ENCODE data around the gene RBM47. TPM values are rescaled to one million over a fixed set of nuclear protein-coding genes. Genes with fewer than 3 reads are reported as not detected.
"Not testable (repeated sequence)": the region's sequence is repeated elsewhere in the genome, so short reads cannot be mapped to it uniquely, and the experiment has no call there.

Gene RBM47
- total RNA-seq, 2 experiments from 2014 or later: 1.7 to 2.6 TPM

GRCh38 chr4:40437741-40438383 lies 191.8 kb downstream of the RBM47 start:
- intact Hi-C loops (cut with micrococcal nuclease): loop anchor here (10.0 kb wide), 1 partner anchor 117 kb away; no protein-coding TSS in a partner anchor
- DNase-seq: no peak
- peaks cover 20% of the 10 kb centered on the region for H3K4me1 Mint-ChIP-seq (ENCODE audit: low read depth)
- H3K36me3 Mint-ChIP-seq: no peaks in the 10 kb centered on the region
- POLR2A ChIA-PET: no interaction called here
- H3K27ac Mint-ChIP-seq: no peak overlapping the region
- H3K9me3 Mint-ChIP-seq: peaks cover 4% of the 10 kb centered on the region
- CTCF ChIA-PET: interaction anchor here (1.3 kb wide), 1 partner anchor 406 kb away, joined by 3 read pairs; no protein-coding TSS in a partner anchor
- no peak overlapping the region for H3K4me3 Mint-ChIP-seq
- H3K27me3 Mint-ChIP-seq: peaks cover 1% of the 10 kb centered on the region

GRCh38 chr4:40435306-40435705 lies 194.4 kb downstream of the RBM47 start:
- POLR2A ChIA-PET, H3K9me3 Mint-ChIP-seq, DNase-seq, H3K4me3 Mint-ChIP-seq, H3K36me3 Mint-ChIP-seq, H3K27ac Mint-ChIP-seq, CTCF ChIA-PET, H3K27me3 Mint-ChIP-seq: not testable (repeated sequence)
- H3K4me1 Mint-ChIP-seq (ENCODE audit: low read depth): peaks cover 27% of the 10 kb centered on the region
- intact Hi-C loops (cut with micrococcal nuclease): loop anchor here (10.0 kb wide), 1 partner anchor 119 kb away; no protein-coding TSS in a partner anchor

- CTCF ChIA-PET: interaction anchor here (0.5 kb wide), 1 partner anchor 151 kb away, joined by 4 read pairs; no protein-coding TSS in a partner anchor
These were observed 195.5 kb downstream of the RBM47 start for GRCh38 chr4:40434126-40434687.

GRCh38 chr4:40432504-40432903 lies 197.2 kb downstream of the RBM47 start:
- POLR2A ChIA-PET: no interaction called here
- CTCF ChIA-PET: interaction anchor here (0.5 kb wide), 1 partner anchor 15 kb away, joined by 3 read pairs; no protein-coding TSS in a partner anchor
- no peak overlapping the region for H3K27ac Mint-ChIP-seq
- H3K4me3 Mint-ChIP-seq: no peak overlapping the region
- H3K4me1 Mint-ChIP-seq (ENCODE audit: low read depth): peaks cover 22% of the 10 kb centered on the region
- H3K36me3 Mint-ChIP-seq: no peaks in the 10 kb centered on the region
- no peaks in the 10 kb centered on the region for H3K27me3 Mint-ChIP-seq
- intact Hi-C loops (cut with micrococcal nuclease): loop anchor here (10.0 kb wide), 1 partner anchor 122 kb away; no protein-coding TSS in a partner anchor
- no peak for DNase-seq
- H3K9me3 Mint-ChIP-seq: peaks cover 3% of the 10 kb centered on the region

More at GRCh38 chr4:40434126-40434687, 195.5 kb downstream of the RBM47 start:
- peaks cover 27% of the 10 kb centered on the region for H3K4me1 Mint-ChIP-seq (ENCODE audit: low read depth)
- H3K9me3 Mint-ChIP-seq: peaks cover 4% of the 10 kb centered on the region
- intact Hi-C loops (cut with micrococcal nuclease): loop anchor here (10.0 kb wide), 1 partner anchor 121 kb away; no protein-coding TSS in a partner anchor
- DNase-seq: no peak
- no peaks in the 10 kb centered on the region for H3K27me3 Mint-ChIP-seq
- POLR2A ChIA-PET: no interaction called here
- H3K4me3 Mint-ChIP-seq: no peak overlapping the region
- H3K36me3 Mint-ChIP-seq: no peaks in the 10 kb centered on the region
- H3K27ac Mint-ChIP-seq: no peak overlapping the region

GRCh38 chr4:40427871-40428270 lies 201.8 kb downstream of the RBM47 start:
- H3K27ac Mint-ChIP-seq; POLR2A ChIA-PET; H3K9me3 Mint-ChIP-seq; H3K4me3 Mint-ChIP-seq; CTCF ChIA-PET; intact Hi-C loops (cut with micrococcal nuclease); H3K4me1 Mint-ChIP-seq (ENCODE audit: low read depth); H3K36me3 Mint-ChIP-seq; H3K27me3 Mint-ChIP-seq; DNase-seq: not testable (repeated sequence)

GRCh38 chr4:40427128-40427527 lies 202.5 kb downstream of the RBM47 start:
- Mint-ChIP-seq H3K27ac (no peak overlapping the region), H3K36me3 (no peaks in the 10 kb centered on the region), H3K4me3 (no peak overlapping the region), H3K9me3 (no peaks in the 10 kb centered on the region), H3K27me3 (no peaks in the 10 kb centered on the region), H3K4me1 (ENCODE audit: low read depth) (peaks cover 2% of the 10 kb centered on the region)
- CTCF ChIA-PET: no interaction called here
- no peak for DNase-seq
- intact Hi-C loops (cut with micrococcal nuclease): no loop called here
- POLR2A ChIA-PET: no interaction called here

- ChIA-PET POLR2A (no interaction called here), CTCF (no interaction called here)
- no peaks in the 10 kb centered on the region for H3K9me3 Mint-ChIP-seq
- DNase-seq: no peak
- H3K27me3 Mint-ChIP-seq: no peaks in the 10 kb centered on the region
- no peaks in the 10 kb centered on the region for H3K36me3 Mint-ChIP-seq
- H3K4me1 Mint-ChIP-seq (ENCODE audit: low read depth): no peaks in the 10 kb centered on the region
- intact Hi-C loops (cut with micrococcal nuclease): no loop called here
- H3K27ac Mint-ChIP-seq: no peak overlapping the region
- H3K4me3 Mint-ChIP-seq: no peak overlapping the region
These were observed 203.7 kb downstream of the RBM47 start for GRCh38 chr4:40425799-40426574.

GRCh38 chr4:40423735-40424134 lies 205.9 kb downstream of the RBM47 start:
- no peak overlapping the region for H3K4me3 Mint-ChIP-seq
- CTCF ChIA-PET: no interaction called here
- no peaks in the 10 kb centered on the region for H3K36me3 Mint-ChIP-seq
- peaks cover 3% of the 10 kb centered on the region for H3K9me3 Mint-ChIP-seq
- DNase-seq: no peak
- H3K27ac Mint-ChIP-seq: no peak overlapping the region
- POLR2A ChIA-PET: no interaction called here
- no peaks in the 10 kb centered on the region for H3K4me1 Mint-ChIP-seq (ENCODE audit: low read depth)
- no peaks in the 10 kb centered on the region for H3K27me3 Mint-ChIP-seq
- intact Hi-C loops (cut with micrococcal nuclease): no loop called here

GRCh38 chr4:40421839-40422708 lies 207.6 kb downstream of the RBM47 start:
- Mint-ChIP-seq H3K4me1 (ENCODE audit: low read depth) (no peaks in the 10 kb centered on the region), H3K36me3 (no peaks in the 10 kb centered on the region), H3K27me3 (no peaks in the 10 kb centered on the region), H3K4me3 (no peak overlapping the region), H3K27ac (no peak overlapping the region), H3K9me3 (peaks cover 9% of the 10 kb centered on the region)
- no peak for DNase-seq
- POLR2A ChIA-PET: no interaction called here
- CTCF ChIA-PET: no interaction called here
- intact Hi-C loops (cut with micrococcal nuclease): no loop called here

GRCh38 chr4:40419231-40419912 lies 210.3 kb downstream of the RBM47 start:
- CTCF ChIA-PET: no interaction called here
- Mint-ChIP-seq H3K4me3 (no peak overlapping the region), H3K27me3 (no peaks in the 10 kb centered on the region), H3K36me3 (no peaks in the 10 kb centered on the region), H3K9me3 (peaks cover 9% of the 10 kb centered on the region), H3K4me1 (ENCODE audit: low read depth) (no peaks in the 10 kb centered on the region), H3K27ac (no peak overlapping the region)
- no peak for DNase-seq
- POLR2A ChIA-PET: no interaction called here
- intact Hi-C loops (cut with micrococcal nuclease): no loop called here

GRCh38 chr4:40418430-40419230 lies 211.0 kb downstream of the RBM47 start:
- Mint-ChIP-seq H3K36me3 (no peaks in the 10 kb centered on the region), H3K9me3 (peaks cover 9% of the 10 kb centered on the region), H3K4me3 (no peak overlapping the region), H3K27ac (no peak overlapping the region), H3K27me3 (no peaks in the 10 kb centered on the region), H3K4me1 (ENCODE audit: low read depth) (no peaks in the 10 kb centered on the region)
- no peak for DNase-seq
- ChIA-PET CTCF (no interaction called here), POLR2A (no interaction called here)
- intact Hi-C loops (cut with micrococcal nuclease): no loop called here

All from activated CD4-positive, alpha-beta memory T cell treated with anti-CD3 and anti-CD28 coated beads for 36 hours (primary cell).